ENCODE measurements around the gene CNP. TPM values are rescaled to one million over a fixed set of nuclear protein-coding genes. Genes with fewer than 3 reads are reported as not detected.

CNP gene
- total RNA-seq, 1 donor, result 87.6 TPM

GRCh38 chr17:41918314-41919164 is 48.1 kb upstream of the CNP start, which contains the start of gene ACLY:
Gene ACLY (minus strand): TSS chr17:41918951. CDS start chr17:41913873, 5,078 bp downstream.
- Histone ChIP-seq H3K9me3 (ENCODE audit: low read depth, low read length) (no peaks in the 10 kb centered on the region), H2AFZ (ENCODE audit: low read length) (peak within 1 kb of the TSS; percentile 91), H3K27me3 (ENCODE audit: insufficient read depth, low read length) (no peaks in the 10 kb centered on the region), H3K4me1 (ENCODE audit: insufficient read depth, low read length) (peaks cover 49% of the 10 kb centered on the region), H3K36me3 (ENCODE audit: insufficient read depth, low read length) (peaks cover 9% of the 10 kb centered on the region), H3K79me2 (ENCODE audit: insufficient read depth, low read length) (peaks cover 52% of the 10 kb centered on the region), H3K4me3 (ENCODE audit: insufficient read depth, low read length) (peak within 1 kb of the TSS; percentile 100), H3K27ac (ENCODE audit: low read depth, low read length) (peak within 1 kb of the TSS; percentile 81), H4K20me1 (ENCODE audit: insufficient read depth, low read length) (peaks cover 47% of the 10 kb centered on the region), H3K4me2 (ENCODE audit: insufficient read depth, low read length) (peak within 1 kb of the TSS; percentile 98)
- DNase-seq (ENCODE audit: insufficient read length, low spot score, missing footprints), result peak; percentile 98
- TF ChIP-seq CTCF (IDR thresholded peaks at IDR 0.05; ENCODE audit: extremely low read depth, low read depth, low read length), result no peak

DNA sequence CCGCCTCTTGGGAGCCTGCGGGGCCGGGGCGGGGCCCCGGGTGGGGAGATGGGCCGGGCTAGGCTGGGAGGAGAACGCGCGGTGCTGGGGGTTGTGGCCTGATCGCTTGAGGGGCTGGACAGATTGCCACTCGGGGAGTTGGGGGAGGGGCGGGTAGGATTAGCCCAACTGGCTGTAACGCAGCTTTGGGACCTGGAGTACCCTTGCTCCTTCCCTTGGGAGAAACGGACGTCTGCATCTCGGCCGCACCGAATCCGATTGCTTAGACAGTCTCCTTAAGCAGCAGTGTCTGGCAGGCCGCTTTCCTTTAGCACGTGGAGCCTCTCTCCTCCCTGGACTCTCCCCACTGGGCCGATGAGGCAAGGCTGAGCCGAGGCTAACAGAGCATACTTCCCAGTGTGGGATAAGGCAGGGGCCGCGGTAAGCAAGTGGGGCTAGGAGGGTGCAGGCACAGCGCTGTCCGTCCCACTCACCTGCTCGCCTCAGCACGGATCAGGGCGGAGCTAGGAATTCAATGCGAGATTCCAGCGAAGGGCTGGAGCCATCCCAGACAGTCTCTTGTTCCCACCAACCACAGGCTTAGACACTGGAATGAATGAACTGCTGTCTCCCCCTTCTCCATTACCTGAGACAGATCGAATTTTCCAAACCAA is 47.3 kb upstream of the CNP start:
- Histone ChIP-seq H3K36me3 (ENCODE audit: insufficient read depth, low read length) (peaks cover 4% of the 10 kb centered on the region), H3K4me2 (ENCODE audit: insufficient read depth, low read length) (peak overlapping the region; percentile 76), H3K27me3 (ENCODE audit: insufficient read depth, low read length) (no peaks in the 10 kb centered on the region), H3K9me3 (ENCODE audit: low read depth, low read length) (no peaks in the 10 kb centered on the region), H2AFZ (ENCODE audit: low read length) (peak overlapping the region; percentile 82), H3K79me2 (ENCODE audit: insufficient read depth, low read length) (peaks cover 44% of the 10 kb centered on the region), H3K27ac (ENCODE audit: low read depth, low read length) (peak overlapping the region; percentile 15), H3K4me3 (ENCODE audit: insufficient read depth, low read length) (peak overlapping the region; percentile 100), H3K4me1 (ENCODE audit: insufficient read depth, low read length) (peaks cover 43% of the 10 kb centered on the region), H4K20me1 (ENCODE audit: insufficient read depth, low read length) (peaks cover 39% of the 10 kb centered on the region)
- TF ChIP-seq CTCF (IDR thresholded peaks at IDR 0.05; ENCODE audit: extremely low read depth, low read depth, low read length), result no peak
- peak; percentile 19 for DNase-seq (ENCODE audit: insufficient read length, low spot score, missing footprints)

GRCh38 chr17:41919840-41920579 is 46.6 kb upstream of the CNP start:
- H3K79me2 ChIP-seq (ENCODE audit: insufficient read depth, low read length), result peaks cover 37% of the 10 kb centered on the region
- no peak for TF ChIP-seq CTCF (IDR thresholded peaks at IDR 0.05; ENCODE audit: extremely low read depth, low read depth, low read length)
- DNase-seq (ENCODE audit: insufficient read length, low spot score, missing footprints), result no peak
- peaks cover 4% of the 10 kb centered on the region for H3K36me3 ChIP-seq (ENCODE audit: insufficient read depth, low read length)
- H4K20me1 ChIP-seq (ENCODE audit: insufficient read depth, low read length), result peaks cover 32% of the 10 kb centered on the region
- H3K9me3 ChIP-seq (ENCODE audit: low read depth, low read length), result no peaks in the 10 kb centered on the region
- peaks cover 36% of the 10 kb centered on the region for H3K4me1 ChIP-seq (ENCODE audit: insufficient read depth, low read length)
- no peak overlapping the region for H3K27ac ChIP-seq (ENCODE audit: low read depth, low read length)
- H3K4me3 ChIP-seq (ENCODE audit: insufficient read depth, low read length), result no peak overlapping the region
- H3K4me2 ChIP-seq (ENCODE audit: insufficient read depth, low read length), result peak overlapping the region; percentile 76
- no peak overlapping the region for H2AFZ ChIP-seq (ENCODE audit: low read length)
- no peaks in the 10 kb centered on the region for H3K27me3 ChIP-seq (ENCODE audit: insufficient read depth, low read length)

Data from osteoblast (primary cell).